Ovary (tissue), 3 donors: ENCODE measurements around the gene MICOS13.

Experiments used
- EP300 ChIP-seq: sonication (generic); formaldehyde crosslinking; IDR thresholded peaks from one replicate; pipeline ENCODE4 v1.6.1; 2017; ENCODE audit warnings: antibody characterized with exemption
- TF ChIP-seq, protein P1 (sequence below), 3 donors: fragments of 450-650 bp in 2 of 3; fragments of 200-600 bp in 1 of 3; IDR thresholded peaks; one replicate each; pipeline versions ENCODE4 v1.5.1 to v1.8.0; 2016 to 2022; ENCODE audit warnings: antibody characterized with exemption in 3 of 3, mild to moderate bottlenecking in 1 of 3
- donor health status: DM: no; HTN: no; CAD: no.

DNA sequence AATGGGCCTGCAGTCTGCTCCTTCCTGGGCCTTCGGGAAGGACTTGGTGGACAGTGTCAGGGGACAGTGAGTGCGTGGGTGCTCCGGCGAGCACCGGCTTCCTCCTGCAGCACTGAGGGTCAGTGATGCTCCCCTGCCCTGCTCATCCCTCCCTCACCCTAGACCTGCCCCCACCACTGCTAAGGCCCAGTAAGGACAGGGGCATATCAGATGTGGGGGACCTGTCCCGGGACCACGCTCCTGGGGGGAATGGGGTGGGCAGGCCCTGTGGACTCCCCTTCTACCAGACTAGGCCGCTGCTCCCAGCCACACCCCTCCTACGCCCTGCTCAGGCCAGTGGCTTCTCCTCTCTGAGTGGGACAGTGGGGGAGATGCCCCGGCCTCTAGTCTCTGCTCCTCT, 3.2 kb downstream of the MICOS13 start:
- TF ChIP-seq, protein P1, sequence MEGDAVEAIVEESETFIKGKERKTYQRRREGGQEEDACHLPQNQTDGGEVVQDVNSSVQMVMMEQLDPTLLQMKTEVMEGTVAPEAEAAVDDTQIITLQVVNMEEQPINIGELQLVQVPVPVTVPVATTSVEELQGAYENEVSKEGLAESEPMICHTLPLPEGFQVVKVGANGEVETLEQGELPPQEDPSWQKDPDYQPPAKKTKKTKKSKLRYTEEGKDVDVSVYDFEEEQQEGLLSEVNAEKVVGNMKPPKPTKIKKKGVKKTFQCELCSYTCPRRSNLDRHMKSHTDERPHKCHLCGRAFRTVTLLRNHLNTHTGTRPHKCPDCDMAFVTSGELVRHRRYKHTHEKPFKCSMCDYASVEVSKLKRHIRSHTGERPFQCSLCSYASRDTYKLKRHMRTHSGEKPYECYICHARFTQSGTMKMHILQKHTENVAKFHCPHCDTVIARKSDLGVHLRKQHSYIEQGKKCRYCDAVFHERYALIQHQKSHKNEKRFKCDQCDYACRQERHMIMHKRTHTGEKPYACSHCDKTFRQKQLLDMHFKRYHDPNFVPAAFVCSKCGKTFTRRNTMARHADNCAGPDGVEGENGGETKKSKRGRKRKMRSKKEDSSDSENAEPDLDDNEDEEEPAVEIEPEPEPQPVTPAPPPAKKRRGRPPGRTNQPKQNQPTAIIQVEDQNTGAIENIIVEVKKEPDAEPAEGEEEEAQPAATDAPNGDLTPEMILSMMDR (IDR thresholded peaks at IDR 0.05) = no peak
- TF ChIP-seq EP300 = no peak
